ENCODE data around the gene ANKRD65. TPM values are rescaled to one million over a fixed set of nuclear protein-coding genes. Genes with fewer than 3 reads are reported as not detected.
A peak's percentile ranks its signal among the peaks of the same experiment; 100 is the strongest.

ANKRD65 gene
- polyA plus RNA-seq, 1 donor (not counting 4 experiments of a cell fraction or from before 2014, with no cell fraction given): 4.6 TPM

DNA sequence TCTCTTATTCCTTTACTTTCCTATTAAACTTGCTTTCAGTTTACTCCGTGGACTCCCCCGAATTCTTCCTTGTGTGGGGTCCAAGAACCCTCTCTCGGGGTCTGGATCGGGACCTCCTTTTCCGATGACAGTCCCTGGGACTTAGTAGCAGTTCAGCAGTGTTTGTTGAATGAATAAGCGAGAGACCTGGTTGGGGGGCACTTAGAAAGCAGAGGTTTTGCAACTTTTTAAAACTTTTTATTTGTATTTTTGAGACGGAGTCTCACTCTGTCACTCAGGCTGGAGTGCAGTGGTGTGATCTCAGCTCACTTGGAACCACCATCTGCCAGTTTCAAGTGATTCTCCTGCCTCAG is 2.1 kb upstream of the ANKRD65 start:
- H3K9me3 ChIP-seq (ENCODE audit: control insufficient read depth, low read depth, low read length): no peaks in the 10 kb centered on the region
- H3K36me3 ChIP-seq (ENCODE audit: control insufficient read depth in 2 of 2, extremely low read depth in 1 of 2, insufficient read depth in 2 of 2, low read length in 2 of 2): no peaks in the 10 kb centered on the region
- no peak overlapping the region for H3K27ac ChIP-seq (ENCODE audit: control insufficient read depth, insufficient read depth, low read length)
- no peaks in the 10 kb centered on the region for H3K79me2 ChIP-seq (ENCODE audit: control insufficient read depth, insufficient read depth, low read length)
- H3K9me1 ChIP-seq (ENCODE audit: control insufficient read depth, extremely low read depth, insufficient read depth, low read length): no peaks in the 10 kb centered on the region
- dilution Hi-C loops (cut with MboI; ENCODE audit: extremely low pct_ligation_motif_present, low sequenced_read_pairs): no loop called here
- FAIRE-seq: no peak
- H3K4me2 ChIP-seq (ENCODE audit: control insufficient read depth, extremely low read depth, insufficient read depth, low read depth, low read length): no peak overlapping the region
- H2AFZ ChIP-seq (ENCODE audit: control insufficient read depth, low read length): no peak overlapping the region
- DNase-seq (ENCODE audit: low read depth, low spot score): no peak
- no peaks in the 10 kb centered on the region for H3K27me3 ChIP-seq (ENCODE audit: control insufficient read depth, extremely low read depth, insufficient read depth, low read length)
- TF ChIP-seq EZH2 (IDR thresholded peaks at IDR 0.05; ENCODE audit: low read length): no peak
- H3K4me3 ChIP-seq (ENCODE audit: control insufficient read depth in 2 of 3, extremely low read depth in 1 of 3, insufficient read depth in 2 of 3, low read depth in 1 of 3, low read length in 3 of 3): no peak overlapping the region
- peaks cover 30% of the 10 kb centered on the region for H3K4me1 ChIP-seq (ENCODE audit: control insufficient read depth, extremely low read depth, insufficient read depth, low read length)
- H3K9ac ChIP-seq (ENCODE audit: control insufficient read depth, extremely low read depth, insufficient read depth, low read length): no peak overlapping the region
- H4K20me1 ChIP-seq (ENCODE audit: control insufficient read depth, extremely low read depth, insufficient read depth, low read length): no peaks in the 10 kb centered on the region

DNA sequence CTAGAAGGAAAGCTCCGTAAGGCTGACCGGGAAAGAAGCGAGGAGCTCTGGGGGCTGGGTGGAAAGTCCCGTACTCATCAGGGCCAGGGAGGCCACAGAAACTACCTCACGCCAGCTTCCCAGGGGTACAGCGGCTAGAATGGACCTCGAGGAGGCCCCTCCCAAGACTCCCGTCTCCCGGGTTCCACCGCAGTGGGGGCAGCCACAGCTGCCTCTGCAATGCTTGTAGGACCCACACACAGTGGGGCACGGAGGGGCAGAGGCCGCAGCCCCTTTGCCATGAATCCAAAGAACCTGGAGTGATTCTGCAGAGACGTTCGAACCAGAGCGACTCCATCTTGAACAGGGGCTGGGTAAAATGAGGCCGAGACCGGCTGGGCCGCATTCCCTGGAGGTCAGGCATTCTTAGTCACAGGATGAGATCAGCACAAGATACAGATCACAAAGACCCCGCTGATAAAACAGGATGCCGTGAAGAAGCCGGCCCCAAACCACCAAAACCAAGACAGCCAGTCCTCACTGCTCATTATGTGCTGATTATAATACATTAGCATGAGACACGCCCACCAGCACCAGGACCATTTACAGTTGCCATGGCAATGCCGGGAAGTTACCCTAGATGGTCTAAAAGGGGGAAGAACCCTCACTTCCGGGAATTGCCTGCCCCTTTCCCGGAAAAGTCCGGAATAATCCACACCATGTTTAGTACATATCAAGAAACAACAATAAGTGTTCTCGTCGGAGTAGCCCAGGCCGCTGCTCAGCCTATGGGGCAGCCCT is 1.6 kb upstream of the ANKRD65 start:
- Histone ChIP-seq H3K36me3 (ENCODE audit: control insufficient read depth in 2 of 2, extremely low read depth in 1 of 2, insufficient read depth in 2 of 2, low read length in 2 of 2) (no peaks in the 10 kb centered on the region), H3K27me3 (ENCODE audit: control insufficient read depth, extremely low read depth, insufficient read depth, low read length) (no peaks in the 10 kb centered on the region), H3K9ac (ENCODE audit: control insufficient read depth, extremely low read depth, insufficient read depth, low read length) (no peak overlapping the region), H3K4me2 (ENCODE audit: control insufficient read depth, extremely low read depth, insufficient read depth, low read depth, low read length) (peak overlapping the region; percentile 3), H2AFZ (ENCODE audit: control insufficient read depth, low read length) (no peak overlapping the region), H3K27ac (ENCODE audit: control insufficient read depth, insufficient read depth, low read length) (no peak overlapping the region), H3K79me2 (ENCODE audit: control insufficient read depth, insufficient read depth, low read length) (no peaks in the 10 kb centered on the region), H3K9me3 (ENCODE audit: control insufficient read depth, low read depth, low read length) (no peaks in the 10 kb centered on the region), H3K4me3 (ENCODE audit: control insufficient read depth in 2 of 3, extremely low read depth in 1 of 3, insufficient read depth in 2 of 3, low read depth in 1 of 3, low read length in 3 of 3) (no peak overlapping the region), H3K4me1 (ENCODE audit: control insufficient read depth, extremely low read depth, insufficient read depth, low read length) (peaks cover 34% of the 10 kb centered on the region), H3K9me1 (ENCODE audit: control insufficient read depth, extremely low read depth, insufficient read depth, low read length) (no peaks in the 10 kb centered on the region), H4K20me1 (ENCODE audit: control insufficient read depth, extremely low read depth, insufficient read depth, low read length) (no peaks in the 10 kb centered on the region)
- dilution Hi-C loops (cut with MboI; ENCODE audit: extremely low pct_ligation_motif_present, low sequenced_read_pairs): no loop called here
- DNase-seq (ENCODE audit: low read depth, low spot score): no peak
- peak; percentile 43 for FAIRE-seq
- TF ChIP-seq, protein P1, sequence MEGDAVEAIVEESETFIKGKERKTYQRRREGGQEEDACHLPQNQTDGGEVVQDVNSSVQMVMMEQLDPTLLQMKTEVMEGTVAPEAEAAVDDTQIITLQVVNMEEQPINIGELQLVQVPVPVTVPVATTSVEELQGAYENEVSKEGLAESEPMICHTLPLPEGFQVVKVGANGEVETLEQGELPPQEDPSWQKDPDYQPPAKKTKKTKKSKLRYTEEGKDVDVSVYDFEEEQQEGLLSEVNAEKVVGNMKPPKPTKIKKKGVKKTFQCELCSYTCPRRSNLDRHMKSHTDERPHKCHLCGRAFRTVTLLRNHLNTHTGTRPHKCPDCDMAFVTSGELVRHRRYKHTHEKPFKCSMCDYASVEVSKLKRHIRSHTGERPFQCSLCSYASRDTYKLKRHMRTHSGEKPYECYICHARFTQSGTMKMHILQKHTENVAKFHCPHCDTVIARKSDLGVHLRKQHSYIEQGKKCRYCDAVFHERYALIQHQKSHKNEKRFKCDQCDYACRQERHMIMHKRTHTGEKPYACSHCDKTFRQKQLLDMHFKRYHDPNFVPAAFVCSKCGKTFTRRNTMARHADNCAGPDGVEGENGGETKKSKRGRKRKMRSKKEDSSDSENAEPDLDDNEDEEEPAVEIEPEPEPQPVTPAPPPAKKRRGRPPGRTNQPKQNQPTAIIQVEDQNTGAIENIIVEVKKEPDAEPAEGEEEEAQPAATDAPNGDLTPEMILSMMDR (optimal IDR thresholded peaks at IDR 0.05 in 1 of 3, IDR thresholded peaks at IDR 0.05 in 1 of 3, conservative IDR thresholded peaks at IDR 0.05 in 1 of 3; ENCODE audit: extremely low read depth in 1 of 3, insufficient read depth in 2 of 3, low read length in 3 of 3): no peak
- TF ChIP-seq EZH2 (IDR thresholded peaks at IDR 0.05; ENCODE audit: low read length): no peak
